Ovary (tissue), 9 donors: ENCODE results near the gene STH. TPM values are rescaled to one million over a fixed set of nuclear protein-coding genes. Genes with fewer than 3 reads are reported as not detected.

Experiments
- DNase-seq, 5 donors: peaks; one replicate each; pipeline ENCODE4 v3.0.0-alpha.2; 2019 to 2020
- H3K27ac ChIP-seq, 2 donors: fragments of 200-600 bp; one replicate each; pipeline versions ENCODE4 v1.5.1 to v1.8.0; 2019 to 2022
- H3K27me3 ChIP-seq: fragments of 200-600 bp; one replicate; pipeline ENCODE4 v1.8.0; 2022
- H3K36me3 ChIP-seq: fragments of 200-600 bp; sonication (generic); one replicate; pipeline ENCODE4 v1.5.1; 2019
- H3K4me1 ChIP-seq: one replicate; pipeline ENCODE4 v1.8.1; 2013; ENCODE audit warnings: mild to moderate bottlenecking, moderate library complexity; ENCODE audit not compliant: insufficient read depth
- H3K4me3 ChIP-seq: fragments of 200-600 bp; sonication (generic); one replicate; pipeline ENCODE4 v1.5.1; 2017
- H3K9me3 ChIP-seq, 2 donors: fragments of 200-600 bp in 1 of 2; sonication (generic) in 1 of 2; one replicate each; pipeline versions ENCODE4 v1.5.1 to v1.8.1; 2013 to 2019; ENCODE audit warnings: mild to moderate bottlenecking in 1 of 2, moderate library complexity in 1 of 2
- CTCF ChIP-seq, 3 donors: fragments of 450-650 bp in 2 of 3; fragments of 200-600 bp in 1 of 3; IDR thresholded peaks; one replicate each; pipeline versions ENCODE4 v1.5.1 to v1.8.0; 2016 to 2022; ENCODE audit warnings: antibody characterized with exemption in 3 of 3, mild to moderate bottlenecking in 1 of 3
- EP300 ChIP-seq: sonication (generic); formaldehyde crosslinking; IDR thresholded peaks from one replicate; pipeline ENCODE4 v1.6.1; 2017; ENCODE audit warnings: antibody characterized with exemption
- POLR2A ChIP-seq: fragments of 450-650 bp; IDR thresholded peaks from one replicate; pipeline ENCODE4 v1.6.1; 2017; ENCODE audit warnings: antibody characterized with exemption, mild to moderate bottlenecking, moderate library complexity
- WGBS, 3 donors: extraction: QIAGEN DNeasy Blood & Tissue Kit in 1 of 3; methylation state at CpG; one replicate each; pipeline versions ENCODE4 v1.1.5 to v1.1.7; 2013 to 2017; 5-methylcytosine and 5-hydroxymethylcytosine counted together
- intact Hi-C, 4 donors: fragments of 100-400 bp; cut with DNase I; formaldehyde crosslinking; loops; one replicate each; pipeline versions ENCODE4 v1.11.0 to v1.15.1; 2022 to 2023
- polyA plus RNA-seq, 2 donors: library from polyadenylated mRNA; stranded (reverse); fragments of 200-250 nt in 1 of 2; fragments of 350-450 nt in 1 of 2; fragmentation: Illumina TruSeq in 1 of 2; extraction: RNeasy Lipid Tissue Mini Kit (QIAGEN cat#74804) in 1 of 2; gene quantifications; one replicate each; pipeline ENCODE4 v1.2.3, GENCODE V29; 2013 to 2014
- total RNA-seq, 7 donors: library from RNA; depleted of rRNA in 2 of 7; stranded (reverse); fragments of >200 nt in 2 of 7; fragmentation: NEBNext Ultra II Directional in 3 of 7; extraction: Animal tissue kit (Norgen Biotek cat#: 25700) in 3 of 7; gene quantifications; one replicate each; pipeline versions ENCODE4 v1.1.0 to v1.2.4, GENCODE V29; 2016 to 2023
- donor health status: DM: no; HTN: no; CAD: no; lungs with moderate emphysema.
- donor health status: DM: no; HTN: no; CAD: no.
- donor health status: Bipolar disorder and iron deficiency.
- donor health status: DM: yes; HTN: yes; CAD: no.
- donor health status: DM: no; HTN: no; CAD: no.
- donor health status: DM: yes; HTN: yes; CAD: no.

Gene STH
- total and polyA plus RNA-seq, 9 donors: not detected

GRCh38 chr17:46025060-46025459 lies 26.0 kb downstream of the STH start:
- no peak overlapping the region for H3K4me3 ChIP-seq
- intact Hi-C loops: loop anchor here in 1 of 4 donors (5.0 kb wide), 1 partner anchor 1572 kb away; no protein-coding TSS in a partner anchor
- no peaks in the 10 kb centered on the region for H3K36me3 ChIP-seq
- no peak for DNase-seq
- no peaks in the 10 kb centered on the region for H3K9me3 ChIP-seq
- H3K27ac ChIP-seq: no peak overlapping the region
- H3K27me3 ChIP-seq: no peaks in the 10 kb centered on the region
- no peak for TF ChIP-seq POLR2A
- TF ChIP-seq CTCF (IDR thresholded peaks at IDR 0.05): no peak
- no peak for TF ChIP-seq EP300
- no peaks in the 10 kb centered on the region for H3K4me1 ChIP-seq
- 84 to 88% (median 86%) methylated on average over 10 of the region's 10 CpGs for WGBS, 3 donors

GRCh38 chr17:46025510-46026165 lies 26.6 kb downstream of the STH start:
- Histone ChIP-seq H3K9me3 (no peaks in the 10 kb centered on the region), H3K36me3 (no peaks in the 10 kb centered on the region), H3K27ac (no peak overlapping the region), H3K4me1 (no peaks in the 10 kb centered on the region), H3K27me3 (no peaks in the 10 kb centered on the region), H3K4me3 (no peak overlapping the region)
- TF ChIP-seq POLR2A (no peak), CTCF (IDR thresholded peaks at IDR 0.05) (no peak), EP300 (no peak)
- intact Hi-C loops: loop anchor here in 1 of 4 donors (5.0 kb wide), 1 partner anchor 1572 kb away; no protein-coding TSS in a partner anchor
- DNase-seq: no peak
- WGBS, 3 donors: 84 to 86% (median 85%) methylated on average over 7 to 8 of the region's 8 CpGs

GRCh38 chr17:46026166-46027047 lies 27.4 kb downstream of the STH start:
- intact Hi-C loops: loop anchor here in 1 of 4 donors (5.0 kb wide), 1 partner anchor 1571 kb away; no protein-coding TSS in a partner anchor
- WGBS, 3 donors: 80 to 82% (median 81%) methylated on average over 17 of the region's 17 CpGs
- Histone ChIP-seq H3K27ac (no peak overlapping the region), H3K4me1 (no peaks in the 10 kb centered on the region), H3K4me3 (no peak overlapping the region), H3K27me3 (no peaks in the 10 kb centered on the region), H3K9me3 (no peaks in the 10 kb centered on the region), H3K36me3 (no peaks in the 10 kb centered on the region)
- no peak for DNase-seq
- TF ChIP-seq CTCF (IDR thresholded peaks at IDR 0.05) (no peak), POLR2A (no peak), EP300 (no peak)

GRCh38 chr17:46027048-46027975 lies 28.3 kb downstream of the STH start:
- Histone ChIP-seq H3K36me3 (no peaks in the 10 kb centered on the region), H3K9me3 (no peaks in the 10 kb centered on the region), H3K27ac (no peak overlapping the region), H3K4me1 (no peaks in the 10 kb centered on the region), H3K27me3 (no peaks in the 10 kb centered on the region), H3K4me3 (no peak overlapping the region)
- intact Hi-C loops: loop anchor here in 1 of 4 donors (5.0 kb wide), 1 partner anchor 1570 kb away; no protein-coding TSS in a partner anchor
- TF ChIP-seq EP300: no peak
- TF ChIP-seq POLR2A: no peak
- no peak for TF ChIP-seq CTCF (IDR thresholded peaks at IDR 0.05)
- DNase-seq: no peak
- 65 to 73% (median 66%) methylated on average over 12 of the region's 12 CpGs for WGBS, 3 donors
